ENCODE results near the gene BRINP1. TPM values are rescaled to one million over a fixed set of nuclear protein-coding genes. Genes with fewer than 3 reads are reported as not detected.

Gene BRINP1
- total RNA-seq, 5 donors from 2014 or later (not counting 1 experiment from before 2014, with no cell fraction given), result not detected

GRCh38 chr9:119126040-119126439, 243.2 kb downstream of the BRINP1 start:
- no peaks in the 10 kb centered on the region for H3K36me3 ChIP-seq (ENCODE audit: control insufficient read depth in 2 of 2, extremely low read depth in 1 of 2, insufficient read depth in 1 of 2, low read length in 1 of 2)
- Mint-ChIP-seq H3K27me3 (no peaks in the 10 kb centered on the region), H3K36me3 (no peaks in the 10 kb centered on the region), H3K27ac (no peak overlapping the region), H3K4me1 (no peaks in the 10 kb centered on the region), H3K4me3 (no peak overlapping the region), H3K9me3 (peaks cover 10 to 18% (median 11%) of the 10 kb centered on the region in 3 donors)
- no peak overlapping the region for H3K4me3 ChIP-seq (ENCODE audit: control insufficient read depth in 1 of 2, extremely low read depth in 1 of 2, low read length in 1 of 2)
- H3K4me1 ChIP-seq (ENCODE audit: control insufficient read depth in 1 of 2, extremely low read depth in 1 of 2, insufficient read depth in 2 of 2, low read length in 2 of 2), result no peaks in the 10 kb centered on the region
- H3K27ac ChIP-seq (ENCODE audit: low read length), result no peak overlapping the region
- POLR2A ChIA-PET, result no interaction called here
- ATAC-seq (replicated peaks in 1 of 4) (no peak), DNase-seq (no peak)
- no peaks in the 10 kb centered on the region for H3K9me3 ChIP-seq
- H3K27me3 ChIP-seq (replicated peaks in 1 of 2; ENCODE audit: control insufficient read depth in 2 of 2, extremely low read depth in 1 of 2, insufficient read depth in 2 of 2, low read length in 1 of 2), result no peaks in the 10 kb centered on the region
- no CpG with 5 or more reads among the region's 2 CpGs for WGBS (ENCODE audit: insufficient coverage)
- CTCF ChIA-PET, result no interaction called here

- ATAC-seq (replicated peaks in 1 of 4) (no peak), DNase-seq (no peak)
- no peaks in the 10 kb centered on the region for H3K9me3 ChIP-seq
- no CpG with 5 or more reads among the region's 1 CpG for WGBS (ENCODE audit: insufficient coverage)
- Mint-ChIP-seq H3K9me3 (peaks cover 0 to 18% (median 2%) of the 10 kb centered on the region in 3 donors), H3K36me3 (no peaks in the 10 kb centered on the region), H3K4me1 (no peaks in the 10 kb centered on the region), H3K4me3 (no peak overlapping the region), H3K27ac (no peak overlapping the region), H3K27me3 (no peaks in the 10 kb centered on the region)
- no peak overlapping the region for H3K4me3 ChIP-seq (ENCODE audit: control insufficient read depth in 1 of 2, extremely low read depth in 1 of 2, low read length in 1 of 2)
- CTCF ChIA-PET, result no interaction called here
- H3K27ac ChIP-seq (ENCODE audit: low read length), result no peak overlapping the region
- H3K4me1 ChIP-seq (ENCODE audit: control insufficient read depth in 1 of 2, extremely low read depth in 1 of 2, insufficient read depth in 2 of 2, low read length in 2 of 2), result no peaks in the 10 kb centered on the region
- no peaks in the 10 kb centered on the region for H3K36me3 ChIP-seq (ENCODE audit: control insufficient read depth in 2 of 2, extremely low read depth in 1 of 2, insufficient read depth in 1 of 2, low read length in 1 of 2)
- H3K27me3 ChIP-seq (replicated peaks in 1 of 2; ENCODE audit: control insufficient read depth in 2 of 2, extremely low read depth in 1 of 2, insufficient read depth in 2 of 2, low read length in 1 of 2), result no peaks in the 10 kb centered on the region
- POLR2A ChIA-PET, result no interaction called here
These were observed 247.3 kb downstream of the BRINP1 start for GRCh38 chr9:119121899-119122298.

GRCh38 chr9:119117409-119117808, 251.8 kb downstream of the BRINP1 start:
- H3K27ac ChIP-seq (ENCODE audit: low read length), result no peak overlapping the region
- ATAC-seq (replicated peaks in 1 of 4), result no peak
- no peaks in the 10 kb centered on the region for H3K36me3 ChIP-seq (ENCODE audit: control insufficient read depth in 2 of 2, extremely low read depth in 1 of 2, insufficient read depth in 1 of 2, low read length in 1 of 2)
- Mint-ChIP-seq H3K9me3 (peaks cover 3 to 21% (median 5%) of the 10 kb centered on the region in 3 donors), H3K36me3 (no peaks in the 10 kb centered on the region), H3K4me3 (no peak overlapping the region), H3K27me3 (no peaks in the 10 kb centered on the region), H3K4me1 (no peaks in the 10 kb centered on the region), H3K27ac (no peak overlapping the region)
- H3K9me3 ChIP-seq, result no peaks in the 10 kb centered on the region
- no peaks in the 10 kb centered on the region for H3K4me1 ChIP-seq (ENCODE audit: control insufficient read depth in 1 of 2, extremely low read depth in 1 of 2, insufficient read depth in 2 of 2, low read length in 2 of 2)
- H3K4me3 ChIP-seq (ENCODE audit: control insufficient read depth in 1 of 2, extremely low read depth in 1 of 2, low read length in 1 of 2), result no peak overlapping the region
- ChIA-PET CTCF (no interaction called here), POLR2A (no interaction called here)
- DNase-seq, result no peak
- H3K27me3 ChIP-seq (replicated peaks in 1 of 2; ENCODE audit: control insufficient read depth in 2 of 2, extremely low read depth in 1 of 2, insufficient read depth in 2 of 2, low read length in 1 of 2), result no peaks in the 10 kb centered on the region

All from T-cell (primary cell).